HG03571 (cell line): Measurements from ENCODE around the gene MADCAM1.
"Not testable (repeated sequence)": the region's sequence is repeated elsewhere in the genome, so short reads cannot be mapped to it uniquely, and the experiment has no call there.

Experiments
- ATAC-seq: cut with Tn5 transposase; IDR thresholded peaks from one replicate; pipeline ENCODE4 v1.9.1; 2021; ENCODE audit not compliant: unreplicated experiment

Gene MADCAM1

GRCh38 chr19:496112-496665, at the start of gene MADCAM1:
Gene MADCAM1 (plus strand): TSS chr19:496486. CDS start chr19:496500, 14 bp downstream.
- no peak for ATAC-seq

GRCh38 chr19:447064-447426, 49.2 kb upstream of the MADCAM1 start:
- no peak for ATAC-seq

- no peak for ATAC-seq
Observed at GRCh38 chr19:447816-448560, 48.3 kb upstream of the MADCAM1 start.

- no peak for ATAC-seq
Observed at GRCh38 chr19:449916-450315, 46.4 kb upstream of the MADCAM1 start.

- ATAC-seq: not testable (repeated sequence)
Observed at GRCh38 chr19:450912-451481, 45.3 kb upstream of the MADCAM1 start.

- ATAC-seq: no peak
Observed at GRCh38 chr19:452829-453228, 43.5 kb upstream of the MADCAM1 start.

GRCh38 chr19:453606-454005, 42.7 kb upstream of the MADCAM1 start:
- no peak for ATAC-seq

GRCh38 chr19:455031-455705, 41.1 kb upstream of the MADCAM1 start:
- no peak for ATAC-seq

- no peak for ATAC-seq
Observed at GRCh38 chr19:455851-456546, 40.3 kb upstream of the MADCAM1 start.

- no peak for ATAC-seq
Observed at GRCh38 chr19:456547-457110, 39.7 kb upstream of the MADCAM1 start.

GRCh38 chr19:457636-458035, 38.6 kb upstream of the MADCAM1 start:
- ATAC-seq: no peak

GRCh38 chr19:458091-459042, 37.9 kb upstream of the MADCAM1 start:
- no peak for ATAC-seq

GRCh38 chr19:459724-460511, 36.4 kb upstream of the MADCAM1 start:
- no peak for ATAC-seq

- no peak for ATAC-seq
Observed at GRCh38 chr19:460877-461720, 35.2 kb upstream of the MADCAM1 start, which contains the start of gene SHC2. Gene SHC2 (minus strand): TSS chr19:461033. CDS start chr19:460996, 37 bp downstream.

GRCh38 chr19:461721-462551, 34.4 kb upstream of the MADCAM1 start:
- no peak for ATAC-seq

GRCh38 chr19:463483-464207, 32.6 kb upstream of the MADCAM1 start:
- no peak for ATAC-seq

- no peak for ATAC-seq
Observed at GRCh38 chr19:464208-464545, 32.1 kb upstream of the MADCAM1 start.
